Measurements from ENCODE around the gene HNRNPDL.
"Not testable (repeated sequence)": the region's sequence is repeated elsewhere in the genome, so short reads cannot be mapped to it uniquely, and the experiment has no call there.

HNRNPDL gene

GRCh38 chr4:82431831-82432230 is 1.6 kb upstream of the HNRNPDL start:
- FAIRE-seq: no peak

GRCh38 chr4:82430964-82431745 is 893 bp upstream of the HNRNPDL start:
- no peak for FAIRE-seq

GRCh38 chr4:82429728-82430192 is 502 bp downstream of the HNRNPDL start:
- FAIRE-seq: no peak

- no peak for FAIRE-seq
These were observed 1.1 kb downstream of the HNRNPDL start for GRCh38 chr4:82428969-82429727.

- no peak for FAIRE-seq
These were observed 1.7 kb downstream of the HNRNPDL start for GRCh38 chr4:82428526-82428968.

- FAIRE-seq: no peak
These were observed 4.8 kb downstream of the HNRNPDL start for GRCh38 chr4:82425478-82425877.

- FAIRE-seq: peak; percentile 65
These were observed 6.8 kb downstream of the HNRNPDL start for GRCh38 chr4:82423245-82424054.

- FAIRE-seq: no peak
These were observed 7.6 kb downstream of the HNRNPDL start for GRCh38 chr4:82422616-82423015.

GRCh38 chr4:82421796-82422560 is 8.3 kb downstream of the HNRNPDL start:
- no peak for FAIRE-seq

GRCh38 chr4:82419451-82419850 is 10.8 kb downstream of the HNRNPDL start:
- FAIRE-seq: no peak

- FAIRE-seq: no peak
These were observed 14.3 kb downstream of the HNRNPDL start for GRCh38 chr4:82415922-82416365.

GRCh38 chr4:82415061-82415460 is 15.2 kb downstream of the HNRNPDL start:
- not testable (repeated sequence) for FAIRE-seq

GRCh38 chr4:82403725-82404124 is 26.5 kb downstream of the HNRNPDL start:
- FAIRE-seq: no peak

GRCh38 chr4:82402196-82402775 is 28.0 kb downstream of the HNRNPDL start:
- no peak for FAIRE-seq

- FAIRE-seq: no peak
These were observed 28.7 kb downstream of the HNRNPDL start for GRCh38 chr4:82401600-82401999.

GRCh38 chr4:82398263-82398662 is 32.0 kb downstream of the HNRNPDL start:
- FAIRE-seq: no peak

GRCh38 chr4:82397527-82397926 is 32.7 kb downstream of the HNRNPDL start:
- no peak for FAIRE-seq

- FAIRE-seq: no peak
These were observed 35.4 kb downstream of the HNRNPDL start for GRCh38 chr4:82394896-82395295.

GRCh38 chr4:82390061-82390460 is 40.2 kb downstream of the HNRNPDL start:
- FAIRE-seq: not testable (repeated sequence)

- no peak for FAIRE-seq
These were observed 41.9 kb downstream of the HNRNPDL start for GRCh38 chr4:82388405-82388804.

GRCh38 chr4:82386312-82386711 is 44.0 kb downstream of the HNRNPDL start:
- FAIRE-seq: not testable (repeated sequence)

- FAIRE-seq: no peak
These were observed 47.5 kb downstream of the HNRNPDL start for GRCh38 chr4:82382751-82383150.

Data from islet of Langerhans (tissue), 1 donor.